Measurements from ENCODE around the gene BRIP1. TPM values are rescaled to one million over a fixed set of nuclear protein-coding genes. Genes with fewer than 3 reads are reported as not detected.

The BRIP1 gene
- total and polyA plus RNA-seq, 8 donors = 3.4 to 18.1 (median 12.1) TPM

DNA sequence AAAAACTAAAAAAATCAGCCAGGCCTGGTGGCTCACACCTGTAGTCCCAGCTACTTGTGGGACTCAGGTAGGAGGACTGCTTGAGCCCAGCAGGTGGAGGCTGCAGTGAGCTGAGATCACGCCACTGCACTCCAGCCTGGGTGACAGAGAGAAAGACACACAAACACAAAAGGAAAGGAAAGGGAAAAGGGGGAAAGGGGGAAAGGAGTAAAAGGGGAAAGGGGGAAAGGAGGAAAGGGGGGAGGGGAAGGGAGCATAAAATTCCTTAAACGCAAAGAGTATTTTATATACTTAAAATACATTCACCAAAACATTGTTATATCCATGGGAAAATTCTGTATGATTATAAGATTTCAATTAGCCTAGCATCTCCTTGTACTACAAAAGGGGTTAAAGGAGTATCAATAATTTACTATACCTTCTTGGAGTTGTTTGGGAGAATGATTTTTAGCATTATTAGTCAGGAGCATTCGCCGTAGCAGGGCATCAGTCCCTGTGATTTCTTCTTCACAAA, 17.3 kb upstream of the BRIP1 start:
- peaks cover 0 to 86% of the 10 kb centered on the region in 2 donors for H3K36me3 ChIP-seq
- ATAC-seq (no peak), DNase-seq (no peak)
- no peak overlapping the region for H3K4me3 ChIP-seq
- intact Hi-C loops (cut with DNase I) = no loop called here
- H3K9me3 ChIP-seq = no peaks in the 10 kb centered on the region
- H3K27me3 ChIP-seq = no peaks in the 10 kb centered on the region
- H3K27ac ChIP-seq = no peak overlapping the region
- TF ChIP-seq, protein P1, sequence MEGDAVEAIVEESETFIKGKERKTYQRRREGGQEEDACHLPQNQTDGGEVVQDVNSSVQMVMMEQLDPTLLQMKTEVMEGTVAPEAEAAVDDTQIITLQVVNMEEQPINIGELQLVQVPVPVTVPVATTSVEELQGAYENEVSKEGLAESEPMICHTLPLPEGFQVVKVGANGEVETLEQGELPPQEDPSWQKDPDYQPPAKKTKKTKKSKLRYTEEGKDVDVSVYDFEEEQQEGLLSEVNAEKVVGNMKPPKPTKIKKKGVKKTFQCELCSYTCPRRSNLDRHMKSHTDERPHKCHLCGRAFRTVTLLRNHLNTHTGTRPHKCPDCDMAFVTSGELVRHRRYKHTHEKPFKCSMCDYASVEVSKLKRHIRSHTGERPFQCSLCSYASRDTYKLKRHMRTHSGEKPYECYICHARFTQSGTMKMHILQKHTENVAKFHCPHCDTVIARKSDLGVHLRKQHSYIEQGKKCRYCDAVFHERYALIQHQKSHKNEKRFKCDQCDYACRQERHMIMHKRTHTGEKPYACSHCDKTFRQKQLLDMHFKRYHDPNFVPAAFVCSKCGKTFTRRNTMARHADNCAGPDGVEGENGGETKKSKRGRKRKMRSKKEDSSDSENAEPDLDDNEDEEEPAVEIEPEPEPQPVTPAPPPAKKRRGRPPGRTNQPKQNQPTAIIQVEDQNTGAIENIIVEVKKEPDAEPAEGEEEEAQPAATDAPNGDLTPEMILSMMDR (IDR thresholded peaks at IDR 0.05) = no peak
- no peaks in the 10 kb centered on the region for H3K4me1 ChIP-seq

DNA sequence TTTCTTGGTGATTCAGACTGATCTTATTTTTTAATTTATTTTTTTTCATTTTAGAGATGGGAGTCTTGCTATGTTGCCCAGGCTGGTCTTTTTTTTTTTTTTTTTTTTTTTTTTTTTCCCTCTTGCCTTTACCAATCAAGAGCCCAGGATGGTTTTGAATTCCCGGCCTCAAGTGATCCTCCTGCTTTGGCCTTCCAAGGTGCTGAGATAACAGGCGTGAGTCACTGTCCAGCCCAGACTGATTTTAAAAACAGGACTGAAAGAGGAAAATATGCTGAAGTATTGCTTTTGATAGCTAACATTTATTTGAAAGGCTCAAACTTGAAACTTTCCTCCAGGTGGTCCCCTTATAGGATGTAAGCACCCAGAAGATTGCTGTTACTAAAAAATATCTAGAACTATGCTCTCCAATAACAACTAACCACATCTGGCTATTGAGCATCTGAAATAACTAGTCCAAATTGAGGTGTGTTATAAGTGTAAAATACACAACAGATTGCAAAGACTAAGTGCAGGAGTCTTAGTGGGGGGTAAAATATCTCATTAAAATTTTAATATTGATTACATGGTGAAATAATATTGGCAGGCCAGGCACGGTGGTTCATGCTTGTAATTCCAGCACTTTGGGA, 15.8 kb upstream of the BRIP1 start:
- no peak for DNase-seq
- intact Hi-C loops (cut with DNase I) = no loop called here
- Histone ChIP-seq H3K27ac (no peak overlapping the region), H3K9me3 (no peaks in the 10 kb centered on the region), H3K4me1 (no peaks in the 10 kb centered on the region), H3K36me3 (peaks cover 0 to 76% of the 10 kb centered on the region in 2 donors), H3K27me3 (no peaks in the 10 kb centered on the region), H3K4me3 (no peak overlapping the region)
- TF ChIP-seq, protein P1 (IDR thresholded peaks at IDR 0.05) = no peak
- no peak for ATAC-seq

DNA sequence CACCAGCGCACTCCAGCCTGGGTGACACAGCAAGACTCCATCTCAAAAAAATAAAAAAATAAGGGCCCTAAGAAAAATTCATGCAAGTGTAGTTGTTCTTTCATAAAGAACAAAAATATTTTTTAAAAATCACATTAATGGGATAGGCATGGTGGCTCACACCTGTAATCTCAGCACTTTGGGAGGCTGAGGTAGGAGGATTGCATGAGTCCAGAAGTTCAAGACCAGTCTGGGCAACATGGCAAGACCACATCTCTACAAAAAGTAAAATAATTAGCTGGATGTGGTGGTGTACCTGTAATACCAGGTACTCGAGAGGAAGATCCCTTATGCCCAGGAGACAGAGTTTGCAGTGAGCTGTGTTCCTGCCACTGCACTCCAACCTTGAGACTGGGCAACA, 15.2 kb upstream of the BRIP1 start:
- no peak overlapping the region for H3K4me3 ChIP-seq
- intact Hi-C loops (cut with DNase I) = no loop called here
- TF ChIP-seq, protein P1 (IDR thresholded peaks at IDR 0.05) = no peak
- H3K27me3 ChIP-seq = no peaks in the 10 kb centered on the region
- DNase-seq (no peak), ATAC-seq (no peak)
- no peaks in the 10 kb centered on the region for H3K4me1 ChIP-seq
- peaks cover 0 to 70% of the 10 kb centered on the region in 2 donors for H3K36me3 ChIP-seq
- no peaks in the 10 kb centered on the region for H3K9me3 ChIP-seq
- H3K27ac ChIP-seq = no peak overlapping the region

DNA sequence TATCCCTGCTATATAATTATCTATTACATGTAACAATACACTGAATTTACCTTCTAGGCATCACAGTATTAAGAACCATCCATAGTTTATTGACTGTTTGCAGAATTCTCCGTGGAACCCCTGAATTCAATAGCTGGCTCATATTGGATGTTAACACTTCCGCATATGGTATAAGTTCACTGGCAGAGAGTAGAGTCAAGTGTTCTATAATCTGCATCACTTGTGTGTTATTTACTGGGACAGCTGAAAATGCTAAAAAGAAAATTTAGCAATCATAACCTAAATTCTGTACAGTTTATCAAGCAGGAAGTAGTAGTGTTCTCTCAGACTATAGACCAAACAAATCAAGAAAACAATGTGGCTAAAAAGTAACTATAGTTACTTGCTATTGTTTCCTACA, 14.5 kb upstream of the BRIP1 start:
- H3K36me3 ChIP-seq = peaks cover 0 to 63% of the 10 kb centered on the region in 2 donors
- H3K27me3 ChIP-seq = no peaks in the 10 kb centered on the region
- H3K4me3 ChIP-seq = no peak overlapping the region
- no peaks in the 10 kb centered on the region for H3K4me1 ChIP-seq
- DNase-seq = no peak
- TF ChIP-seq, protein P1 (IDR thresholded peaks at IDR 0.05) = no peak
- intact Hi-C loops (cut with DNase I) = no loop called here
- no peaks in the 10 kb centered on the region for H3K9me3 ChIP-seq
- H3K27ac ChIP-seq = no peak overlapping the region
- no peak for ATAC-seq

DNA sequence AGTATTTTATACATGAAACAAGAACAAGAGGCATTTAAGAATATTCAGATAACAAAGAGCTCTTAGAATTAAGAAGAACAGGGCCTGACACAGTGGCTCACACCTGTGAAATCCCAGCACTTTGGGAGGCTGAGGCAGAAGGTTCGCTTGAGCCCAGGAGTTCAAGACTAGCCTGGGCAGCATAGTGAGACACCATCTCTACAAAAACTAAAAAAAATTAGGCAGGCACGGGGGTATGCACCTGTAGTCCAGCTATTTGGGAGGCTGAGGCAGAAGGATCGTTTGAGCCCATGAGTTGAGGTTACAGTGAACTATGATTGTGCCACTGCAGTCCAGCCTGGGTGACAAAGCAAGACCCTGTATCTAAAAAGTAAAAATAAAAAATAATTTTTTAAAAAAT, 12.5 kb upstream of the BRIP1 start:
- DNase-seq = no peak
- H3K36me3 ChIP-seq = peaks cover 0 to 58% of the 10 kb centered on the region in 2 donors
- no peaks in the 10 kb centered on the region for H3K9me3 ChIP-seq
- no peaks in the 10 kb centered on the region for H3K27me3 ChIP-seq
- H3K4me3 ChIP-seq = no peak overlapping the region
- H3K4me1 ChIP-seq = no peaks in the 10 kb centered on the region
- TF ChIP-seq, protein P1 (IDR thresholded peaks at IDR 0.05) = no peak
- H3K27ac ChIP-seq = no peak overlapping the region
- ATAC-seq = no peak
- intact Hi-C loops (cut with DNase I) = no loop called here

All from left lung (tissue), 10 donors.